OCI-LY7 (cell line): ENCODE data around the gene KCNIP4.

ENCODE experiments used
- CTCF ChIP-seq: fragments of 200-600 bp; sonication (generic); conservative IDR thresholded peaks from 2 replicates; pipeline ENCODE4 v1.5.1; 2014; ENCODE audit warnings: mild to moderate bottlenecking, antibody characterized with exemption, low read length, moderate library complexity, mixed read lengths
- EZH2phosphoT487 ChIP-seq: fragments of 200-600 bp; sonication (generic); IDR thresholded peaks from 2 replicates; pipeline ENCODE4 v1.6.1; 2018; ENCODE audit warnings: low read depth, borderline replicate concordance, mild to moderate bottlenecking, mixed run types, antibody characterized with exemption, low read length, moderate library complexity, mixed read lengths

- TF ChIP-seq CTCF (no peak), EZH2phosphoT487 (no peak)
Observed at GRCh38 chr4:20883677-20884076, 1064.9 kb downstream of the KCNIP4 start.
